Cardiac fibroblast (primary cell): ENCODE results near the gene IL1R2.

ENCODE experiments used
- DNase-seq, 2 donors: peaks; one replicate each; pipeline versions ENCODE4 v3.0.0 to v3.0.0-alpha.2; 2010; ENCODE audit warnings: low read depth in 2 of 2
- H3K4me3 ChIP-seq, 2 donors: replicated peaks in 1 of 2; 1 replicate in 1 of 2; 2 replicates in 1 of 2; pipeline ENCODE4 v1.5.1; 2011; ENCODE audit warnings: low read depth in 2 of 2, low read length in 2 of 2, mild to moderate bottlenecking in 2 of 2, moderate library complexity in 1 of 2
- TF ChIP-seq, protein P1 (sequence below): IDR thresholded peaks from one replicate; pipeline ENCODE4 v1.5.1; 2011; ENCODE audit warnings: low read depth, mild to moderate bottlenecking, low read length, inconsistent platforms

Gene IL1R2, protein sequence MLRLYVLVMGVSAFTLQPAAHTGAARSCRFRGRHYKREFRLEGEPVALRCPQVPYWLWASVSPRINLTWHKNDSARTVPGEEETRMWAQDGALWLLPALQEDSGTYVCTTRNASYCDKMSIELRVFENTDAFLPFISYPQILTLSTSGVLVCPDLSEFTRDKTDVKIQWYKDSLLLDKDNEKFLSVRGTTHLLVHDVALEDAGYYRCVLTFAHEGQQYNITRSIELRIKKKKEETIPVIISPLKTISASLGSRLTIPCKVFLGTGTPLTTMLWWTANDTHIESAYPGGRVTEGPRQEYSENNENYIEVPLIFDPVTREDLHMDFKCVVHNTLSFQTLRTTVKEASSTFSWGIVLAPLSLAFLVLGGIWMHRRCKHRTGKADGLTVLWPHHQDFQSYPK

DNA sequence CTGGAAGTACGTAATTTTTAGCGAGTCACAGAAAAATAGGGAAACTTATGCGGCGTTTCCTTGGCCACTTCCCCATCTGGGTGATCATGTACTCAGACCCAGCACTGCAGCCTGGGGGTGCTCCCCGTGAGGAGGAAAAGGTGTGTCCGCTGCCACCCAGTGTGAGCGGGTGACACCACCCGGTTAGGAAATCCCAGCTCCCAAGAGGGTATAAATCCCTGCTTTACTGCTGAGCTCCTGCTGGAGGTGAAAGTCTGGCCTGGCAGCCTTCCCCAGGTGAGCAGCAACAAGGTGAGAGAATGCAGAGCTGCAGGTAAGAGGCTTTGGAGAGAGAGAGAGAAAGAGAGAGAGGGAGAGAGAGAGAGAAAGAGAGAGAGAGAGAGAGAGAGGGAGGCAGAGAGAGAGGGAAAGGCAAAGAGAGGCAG is at the start of gene IL1R2:
Gene IL1R2 (plus strand): TSS at position 240 of the 425 bp plus-strand sequence. CDS start 16,616 bp downstream, outside the sequence.
- no peak within 1 kb of the TSS for H3K4me3 ChIP-seq
- no peak for DNase-seq
- TF ChIP-seq, protein P1, sequence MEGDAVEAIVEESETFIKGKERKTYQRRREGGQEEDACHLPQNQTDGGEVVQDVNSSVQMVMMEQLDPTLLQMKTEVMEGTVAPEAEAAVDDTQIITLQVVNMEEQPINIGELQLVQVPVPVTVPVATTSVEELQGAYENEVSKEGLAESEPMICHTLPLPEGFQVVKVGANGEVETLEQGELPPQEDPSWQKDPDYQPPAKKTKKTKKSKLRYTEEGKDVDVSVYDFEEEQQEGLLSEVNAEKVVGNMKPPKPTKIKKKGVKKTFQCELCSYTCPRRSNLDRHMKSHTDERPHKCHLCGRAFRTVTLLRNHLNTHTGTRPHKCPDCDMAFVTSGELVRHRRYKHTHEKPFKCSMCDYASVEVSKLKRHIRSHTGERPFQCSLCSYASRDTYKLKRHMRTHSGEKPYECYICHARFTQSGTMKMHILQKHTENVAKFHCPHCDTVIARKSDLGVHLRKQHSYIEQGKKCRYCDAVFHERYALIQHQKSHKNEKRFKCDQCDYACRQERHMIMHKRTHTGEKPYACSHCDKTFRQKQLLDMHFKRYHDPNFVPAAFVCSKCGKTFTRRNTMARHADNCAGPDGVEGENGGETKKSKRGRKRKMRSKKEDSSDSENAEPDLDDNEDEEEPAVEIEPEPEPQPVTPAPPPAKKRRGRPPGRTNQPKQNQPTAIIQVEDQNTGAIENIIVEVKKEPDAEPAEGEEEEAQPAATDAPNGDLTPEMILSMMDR = no peak

- TF ChIP-seq, protein P1 = no peak
- no peak overlapping the region for H3K4me3 ChIP-seq
- no peak for DNase-seq
Observed at GRCh38 chr2:101942851-101943250, 48.9 kb upstream of the IL1R2 start.

DNA sequence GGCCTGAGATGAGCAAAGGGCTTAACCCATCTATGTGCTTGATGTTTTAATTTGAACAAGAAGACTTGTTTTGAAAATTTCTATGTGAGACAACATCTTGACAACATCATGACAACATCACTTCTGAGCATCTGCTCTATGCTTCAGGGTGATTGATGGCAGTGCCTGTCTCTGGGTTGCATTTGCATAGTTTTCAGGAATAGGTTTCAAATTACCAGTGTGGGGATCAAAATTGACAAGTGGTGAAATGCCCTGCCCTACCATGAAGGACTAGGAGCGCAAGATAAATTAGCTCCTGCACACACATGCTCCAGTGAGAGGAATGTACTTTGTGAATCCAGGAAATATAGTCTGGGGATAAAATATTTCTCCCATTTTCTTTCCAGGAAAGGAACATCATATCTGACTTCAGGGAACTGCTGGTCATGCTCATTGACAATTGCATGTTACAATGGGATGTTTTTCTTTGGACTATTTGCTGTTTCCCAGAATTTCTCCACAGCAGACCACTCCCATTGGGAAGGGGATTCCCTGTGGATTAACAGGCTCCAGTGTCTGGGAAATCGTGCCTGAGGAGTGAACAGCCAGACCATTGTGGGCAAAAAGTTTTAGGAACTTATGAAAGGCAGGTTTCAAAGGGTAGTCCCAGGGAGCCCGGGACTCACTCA is 45.3 kb upstream of the IL1R2 start:
- no peak overlapping the region for H3K4me3 ChIP-seq
- peak in 1 of 2 donors; percentile 56 for DNase-seq
- TF ChIP-seq, protein P1 = no peak

DNA sequence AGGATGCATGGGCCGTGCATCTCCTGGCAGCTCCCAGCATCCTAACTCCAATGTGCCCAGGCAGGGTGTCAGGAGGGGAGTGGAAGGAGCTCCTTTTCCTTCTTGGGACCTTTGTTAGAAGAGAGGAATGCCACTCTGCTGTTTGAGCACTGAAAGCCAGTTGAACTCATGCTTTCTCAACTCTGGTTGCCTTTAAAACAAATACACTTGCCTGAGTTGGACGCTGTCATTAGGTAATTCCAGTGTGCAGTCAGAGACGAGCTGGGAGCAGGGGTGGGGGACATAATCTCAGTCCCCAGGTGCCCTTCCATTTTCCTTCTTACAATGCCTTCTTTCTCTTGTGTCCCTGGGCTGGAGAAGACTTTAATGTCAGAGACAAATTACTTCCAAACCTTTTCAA is 44.4 kb upstream of the IL1R2 start:
- TF ChIP-seq, protein P1 = no peak
- no peak overlapping the region for H3K4me3 ChIP-seq
- DNase-seq = no peak

- no peak overlapping the region for H3K4me3 ChIP-seq
- TF ChIP-seq, protein P1 = no peak
- no peak for DNase-seq
Observed at GRCh38 chr2:101948625-101949155, 43.1 kb upstream of the IL1R2 start.

- peak in 1 of 2 donors; percentile 42 for DNase-seq
- H3K4me3 ChIP-seq = no peak overlapping the region
- TF ChIP-seq, protein P1 = no peak
Observed at GRCh38 chr2:101949304-101949703, 42.5 kb upstream of the IL1R2 start.
